ENCODE results near the gene ZCCHC17.
A peak's percentile ranks its signal among the peaks of the same experiment; 100 is the strongest.

GRCh38 chr1:31394584-31395193 is 97.9 kb downstream of the ZCCHC17 start:
- no peak for TF ChIP-seq ATF6 (CRISPR knock-in tag; IDR thresholded peaks at IDR 0.05)
- TF ChIP-seq ZNF263 (CRISPR knock-in tag; IDR thresholded peaks at IDR 0.05; ENCODE audit: low read depth), result no peak
- TF ChIP-seq IRF1 (CRISPR knock-in tag; IDR thresholded peaks at IDR 0.05), result no peak
- TF ChIP-seq RORB (CRISPR knock-in tag; IDR thresholded peaks at IDR 0.05), result no peak
- peak; percentile 72 for TF ChIP-seq CTCF (IDR thresholded peaks at IDR 0.05)
- no peak for TF ChIP-seq ESRRA (CRISPR knock-in tag; IDR thresholded peaks at IDR 0.05; ENCODE audit: borderline replicate concordance)
- TF ChIP-seq NR2C2 (CRISPR knock-in tag; IDR thresholded peaks at IDR 0.05), result no peak
- peak; percentile 36; the same call in 1 of the 2 replicates for TF ChIP-seq NFE2L1 (CRISPR knock-in tag; IDR thresholded peaks at IDR 0.05)

Measured in WTC11 (cell line).